Sigmoid colon (tissue), 4 donors: Measurements from ENCODE around the gene TMEM63C.

Experiments used
- EP300 ChIP-seq, 4 donors: sonication (generic); formaldehyde crosslinking; IDR thresholded peaks; one replicate each; pipeline ENCODE4 v1.6.1; 2017; ENCODE audit warnings: antibody characterized with exemption in 4 of 4
- POLR2A ChIP-seq, 2 donors: fragments of 450-650 bp; IDR thresholded peaks; one replicate each; pipeline ENCODE4 v1.6.1; 2016; ENCODE audit warnings: antibody characterized with exemption in 2 of 2, mild to moderate bottlenecking in 2 of 2, moderate library complexity in 2 of 2
- POLR2AphosphoS5 ChIP-seq, 4 donors: sonication (generic); formaldehyde crosslinking; IDR thresholded peaks; one replicate each; pipeline ENCODE4 v1.6.1; 2017; ENCODE audit warnings: antibody characterized with exemption in 4 of 4
- TF ChIP-seq, protein P1 (sequence below), 4 experiments: fragments of 450-650 bp in 3 of 4; fragments of 200-600 bp in 1 of 4; IDR thresholded peaks; one replicate each; pipeline ENCODE4 v1.5.1; 2016 to 2019; ENCODE audit warnings: antibody characterized with exemption in 4 of 4, mild to moderate bottlenecking in 3 of 4, moderate library complexity in 2 of 4

DNA sequence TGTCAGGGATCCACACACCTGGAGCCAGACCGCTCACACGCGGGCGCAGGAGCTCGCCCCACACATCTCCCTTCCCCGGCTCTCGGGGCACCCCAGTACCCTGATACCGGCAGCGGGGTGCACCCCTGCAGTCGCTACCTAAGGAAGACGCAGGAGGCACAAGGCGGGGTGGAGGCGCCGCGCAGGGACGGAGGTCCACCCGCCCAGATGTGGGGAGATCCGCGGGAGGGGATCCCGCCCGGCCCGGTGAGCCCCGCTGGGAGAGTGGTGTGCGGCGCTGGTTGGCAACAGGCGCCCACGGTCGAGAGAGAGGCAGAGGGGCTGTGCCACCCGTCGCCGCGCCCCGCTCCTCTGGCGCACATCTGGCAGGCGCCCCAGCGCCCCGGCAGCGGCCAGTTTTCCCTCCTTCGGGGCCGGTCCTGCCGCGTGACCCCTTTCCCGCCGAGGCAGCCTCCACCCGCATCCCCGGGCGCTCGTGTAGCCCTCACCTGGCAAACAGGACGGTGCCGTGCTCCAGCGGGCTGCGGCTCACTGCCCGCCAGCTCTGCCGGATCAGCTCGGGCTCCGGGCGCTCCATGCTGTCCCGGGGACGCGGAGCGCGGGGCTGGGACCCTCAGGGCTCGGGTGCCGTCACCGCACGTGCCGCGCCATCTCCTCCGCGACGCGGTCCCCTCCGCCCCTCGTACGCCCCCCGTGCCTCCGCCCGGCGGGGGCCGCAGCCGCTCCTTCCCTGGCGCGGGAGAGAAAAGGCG, 88.9 kb downstream of the TMEM63C start:
- TF ChIP-seq, protein P1, sequence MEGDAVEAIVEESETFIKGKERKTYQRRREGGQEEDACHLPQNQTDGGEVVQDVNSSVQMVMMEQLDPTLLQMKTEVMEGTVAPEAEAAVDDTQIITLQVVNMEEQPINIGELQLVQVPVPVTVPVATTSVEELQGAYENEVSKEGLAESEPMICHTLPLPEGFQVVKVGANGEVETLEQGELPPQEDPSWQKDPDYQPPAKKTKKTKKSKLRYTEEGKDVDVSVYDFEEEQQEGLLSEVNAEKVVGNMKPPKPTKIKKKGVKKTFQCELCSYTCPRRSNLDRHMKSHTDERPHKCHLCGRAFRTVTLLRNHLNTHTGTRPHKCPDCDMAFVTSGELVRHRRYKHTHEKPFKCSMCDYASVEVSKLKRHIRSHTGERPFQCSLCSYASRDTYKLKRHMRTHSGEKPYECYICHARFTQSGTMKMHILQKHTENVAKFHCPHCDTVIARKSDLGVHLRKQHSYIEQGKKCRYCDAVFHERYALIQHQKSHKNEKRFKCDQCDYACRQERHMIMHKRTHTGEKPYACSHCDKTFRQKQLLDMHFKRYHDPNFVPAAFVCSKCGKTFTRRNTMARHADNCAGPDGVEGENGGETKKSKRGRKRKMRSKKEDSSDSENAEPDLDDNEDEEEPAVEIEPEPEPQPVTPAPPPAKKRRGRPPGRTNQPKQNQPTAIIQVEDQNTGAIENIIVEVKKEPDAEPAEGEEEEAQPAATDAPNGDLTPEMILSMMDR (IDR thresholded peaks at IDR 0.05): no peak
- no peak for TF ChIP-seq EP300 (IDR thresholded peaks at IDR 0.05)
- TF ChIP-seq POLR2A (IDR thresholded peaks at IDR 0.05): no peak
- TF ChIP-seq POLR2AphosphoS5 (IDR thresholded peaks at IDR 0.05): no peak
